ENCODE measurements around the gene MAD1L1.

MAD1L1 gene

GRCh38 chr7:1888425-1888824 lies 344.3 kb downstream of the MAD1L1 start:
- in situ Hi-C loops (cut with HindIII; ENCODE audit: low sequenced_read_pairs) = no loop called here
- no peak for DNase-seq (ENCODE audit: low read depth)
- TF ChIP-seq CTCF (IDR thresholded peaks at IDR 0.05; ENCODE audit: low read depth, low read length, missing control alignments) = no peak
- H3K4me3 ChIP-seq (ENCODE audit: low read depth, low read length) = no peak overlapping the region

- H3K4me3 ChIP-seq (ENCODE audit: low read depth, low read length) = no peak overlapping the region
- DNase-seq (ENCODE audit: low read depth) = no peak
- TF ChIP-seq CTCF (IDR thresholded peaks at IDR 0.05; ENCODE audit: low read depth, low read length, missing control alignments) = no peak
- in situ Hi-C loops (cut with HindIII; ENCODE audit: low sequenced_read_pairs) = no loop called here
Measured at GRCh38 chr7:1887251-1887650, 345.5 kb downstream of the MAD1L1 start.

- TF ChIP-seq CTCF (IDR thresholded peaks at IDR 0.05; ENCODE audit: low read depth, low read length, missing control alignments) = no peak
- no peak overlapping the region for H3K4me3 ChIP-seq (ENCODE audit: low read depth, low read length)
- in situ Hi-C loops (cut with HindIII; ENCODE audit: low sequenced_read_pairs) = no loop called here
- no peak for DNase-seq (ENCODE audit: low read depth)
Measured at GRCh38 chr7:1886361-1887064, 346.2 kb downstream of the MAD1L1 start.

- no peak overlapping the region for H3K4me3 ChIP-seq (ENCODE audit: low read depth, low read length)
- in situ Hi-C loops (cut with HindIII; ENCODE audit: low sequenced_read_pairs) = no loop called here
- no peak for TF ChIP-seq CTCF (IDR thresholded peaks at IDR 0.05; ENCODE audit: low read depth, low read length, missing control alignments)
- no peak for DNase-seq (ENCODE audit: low read depth)
Measured at GRCh38 chr7:1885465-1886226, 347.1 kb downstream of the MAD1L1 start.

- H3K4me3 ChIP-seq (ENCODE audit: low read depth, low read length) = no peak overlapping the region
- no peak for DNase-seq (ENCODE audit: low read depth)
- in situ Hi-C loops (cut with HindIII; ENCODE audit: low sequenced_read_pairs) = no loop called here
- TF ChIP-seq CTCF (IDR thresholded peaks at IDR 0.05; ENCODE audit: low read depth, low read length, missing control alignments) = no peak
Measured at GRCh38 chr7:1884583-1885350, 348.0 kb downstream of the MAD1L1 start.

- no peak for TF ChIP-seq CTCF (IDR thresholded peaks at IDR 0.05; ENCODE audit: low read depth, low read length, missing control alignments)
- DNase-seq (ENCODE audit: low read depth) = no peak
- no peak overlapping the region for H3K4me3 ChIP-seq (ENCODE audit: low read depth, low read length)
- in situ Hi-C loops (cut with HindIII; ENCODE audit: low sequenced_read_pairs) = no loop called here
Measured at GRCh38 chr7:1883834-1884582, 348.7 kb downstream of the MAD1L1 start.

Data from astrocyte of the cerebellum (primary cell).